Fibroblast of pulmonary artery (primary cell): Measurements from ENCODE around the gene SEZ6L2.
"Not testable (repeated sequence)": the region's sequence is repeated elsewhere in the genome, so short reads cannot be mapped to it uniquely, and the experiment has no call there.

ENCODE experiments used
- DNase-seq: peaks from one replicate; pipeline ENCODE4 v3.0.0-alpha.2; 2010; ENCODE audit warnings: low read depth
- H3K4me3 ChIP-seq: replicated peaks from 2 replicates; pipeline ENCODE4 v1.5.1; 2011; ENCODE audit warnings: low read depth, mild to moderate bottlenecking, control low read depth, low read length, moderate library complexity
- CTCF ChIP-seq: IDR thresholded peaks from 2 replicates; pipeline ENCODE4 v1.5.1; 2011; ENCODE audit warnings: mild to moderate bottlenecking, control low read depth, low read length, inconsistent platforms; ENCODE audit errors: missing control alignments

The SEZ6L2 gene

GRCh38 chr16:29916979-29917378 is 17.6 kb upstream of the SEZ6L2 start:
- no peak overlapping the region for H3K4me3 ChIP-seq
- TF ChIP-seq CTCF = no peak
- DNase-seq = no peak

- no peak for TF ChIP-seq CTCF
- H3K4me3 ChIP-seq = no peak overlapping the region
- DNase-seq = peak; percentile 39
Observed at GRCh38 chr16:29915590-29916247, 16.4 kb upstream of the SEZ6L2 start.

- DNase-seq = no peak
- no peak for TF ChIP-seq CTCF
- H3K4me3 ChIP-seq = no peak overlapping the region
Observed at GRCh38 chr16:29913514-29913913, 14.2 kb upstream of the SEZ6L2 start.

GRCh38 chr16:29912087-29912486 is 12.7 kb upstream of the SEZ6L2 start:
- no peak for TF ChIP-seq CTCF
- DNase-seq = no peak
- H3K4me3 ChIP-seq = no peak overlapping the region

- no peak for TF ChIP-seq CTCF
- no peak for DNase-seq
- H3K4me3 ChIP-seq = no peak overlapping the region
Observed at GRCh38 chr16:29911676-29912010, 12.3 kb upstream of the SEZ6L2 start.

- no peak overlapping the region for H3K4me3 ChIP-seq
- no peak for DNase-seq
- TF ChIP-seq CTCF = no peak
Observed at GRCh38 chr16:29910819-29911675, 11.7 kb upstream of the SEZ6L2 start.

- not testable (repeated sequence) for DNase-seq, H3K4me3 ChIP-seq
Observed at GRCh38 chr16:29909851-29910250, 10.5 kb upstream of the SEZ6L2 start.
